Right lobe of liver (tissue), 6 donors: ENCODE results near the gene SOBP. TPM values are rescaled to one million over a fixed set of nuclear protein-coding genes. Genes with fewer than 3 reads are reported as not detected.

ENCODE experiments used
- ATAC-seq, 4 donors: fragments of 200-7000 bp; cut with Tn5 transposase; one replicate each; pipeline ENCODE4 v1.9.1; 2020; ENCODE audit warnings: mild to moderate bottlenecking in 4 of 4, moderate library complexity in 4 of 4
- DNase-seq, 3 donors: peaks; one replicate each; pipeline ENCODE4 v3.0.0-alpha.2; 2020
- H3K27ac ChIP-seq, 3 donors: fragments of 200-600 bp; one replicate each; pipeline ENCODE4 v1.8.0; 2022
- H3K27me3 ChIP-seq, 2 donors: fragments of 200-600 bp; one replicate each; pipeline ENCODE4 v1.8.0; 2022
- H3K36me3 ChIP-seq, 4 donors: fragments of 200-600 bp; sonication (generic) in 1 of 4; one replicate each; pipeline versions ENCODE4 v1.5.1 to v1.8.0; 2017 to 2022; ENCODE audit warnings: control low read depth in 1 of 4
- H3K4me1 ChIP-seq, 4 donors: fragments of 200-600 bp; sonication (generic) in 1 of 4; one replicate each; pipeline versions ENCODE4 v1.5.1 to v1.8.0; 2017 to 2022; ENCODE audit warnings: control low read depth in 1 of 4
- H3K4me3 ChIP-seq, 3 donors: fragments of 200-600 bp; one replicate each; pipeline ENCODE4 v1.8.0; 2022
- H3K9me3 ChIP-seq, 4 donors: fragments of 200-600 bp; sonication (generic) in 1 of 4; one replicate each; pipeline versions ENCODE4 v1.5.1 to v1.8.0; 2017 to 2022; ENCODE audit warnings: control low read depth in 1 of 4
- CTCF ChIP-seq, 4 donors: fragments of 200-600 bp in 3 of 4; fragments of 450-650 bp in 1 of 4; IDR thresholded peaks; one replicate each; pipeline versions ENCODE4 v1.5.1 to v1.8.0; 2016 to 2022; ENCODE audit warnings: antibody characterized with exemption in 4 of 4, mild to moderate bottlenecking in 2 of 4
- POLR2A ChIP-seq: fragments of 450-650 bp; IDR thresholded peaks from one replicate; pipeline ENCODE4 v1.6.1; 2017; ENCODE audit warnings: antibody characterized with exemption, mild to moderate bottlenecking
- WGBS: methylation state at CpG from one replicate; pipeline ENCODE4 v1.1.6; 2018; ENCODE audit warnings: low coverage, low lambda C conversion rate; ENCODE audit not compliant: insufficient coverage; ENCODE audit errors: missing lambda C conversion rate; 5-methylcytosine and 5-hydroxymethylcytosine counted together
- intact Hi-C, 2 donors: fragments of 100-400 bp; cut with DNase I; formaldehyde crosslinking; loops; one replicate each; pipeline versions ENCODE4 v1.11.2 to v1.14.1; 2022
- total RNA-seq, 6 experiments: library from RNA; depleted of rRNA in 2 of 6; stranded (reverse); fragments of >200 nt in 2 of 6; fragmentation: NEBNext Ultra II Directional in 3 of 6; extraction: Animal tissue kit (Norgen Biotek cat#: 25700) in 3 of 6; gene quantifications; one replicate each; pipeline versions ENCODE4 v1.1.0 to v1.2.4, GENCODE V29; 2016 to 2023
- donor health status: DM: no; HTN: yes; CAD: no.
- donor health status: DM: no; HTN: no; CAD: no.
- donor health status: DM: no; HTN: no; CAD: no.
- donor health status: DM: no; HTN: yes; CAD: no.
- donor health status: DM: no; HTN: yes; CAD: no.

Gene SOBP
- total RNA-seq, 6 experiments from 2014 or later = 1.3 to 3.5 (median 1.6) TPM

DNA sequence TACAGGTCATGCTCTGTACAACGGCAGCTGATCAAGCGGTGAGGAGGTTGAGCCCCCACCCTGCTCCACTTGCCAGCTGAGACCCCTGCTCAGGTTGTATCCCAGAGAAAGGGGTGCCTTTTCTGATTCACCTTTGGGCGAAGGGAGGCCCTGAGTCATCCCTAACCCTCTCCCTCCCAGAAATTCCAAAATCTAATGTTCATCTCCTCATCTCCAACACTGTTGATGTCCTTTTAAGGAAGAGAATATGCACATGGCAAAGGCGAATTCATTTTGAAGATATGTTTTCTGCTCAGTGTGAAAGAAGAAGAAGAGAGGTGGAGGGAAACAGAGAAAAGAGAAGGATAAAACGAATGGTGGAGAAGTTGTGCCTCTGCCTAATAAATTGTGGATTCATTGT, 213.7 kb downstream of the SOBP start:
- H3K4me1 ChIP-seq = no peaks in the 10 kb centered on the region
- no peak for TF ChIP-seq CTCF (IDR thresholded peaks at IDR 0.05)
- TF ChIP-seq POLR2A = no peak
- 88% methylated on average over 4 of the region's 5 CpGs for WGBS
- H3K27me3 ChIP-seq = no peaks in the 10 kb centered on the region
- intact Hi-C loops = no loop called here
- ATAC-seq (no peak), DNase-seq (no peak)
- no peaks in the 10 kb centered on the region for H3K36me3 ChIP-seq
- no peaks in the 10 kb centered on the region for H3K9me3 ChIP-seq
- H3K27ac ChIP-seq = no peak overlapping the region
- no peak overlapping the region for H3K4me3 ChIP-seq

- WGBS = 34% methylated on average over 8 of the region's 8 CpGs
- DNase-seq = no peak
- ATAC-seq = peak; percentile 74 to 85 (median 79)
- Histone ChIP-seq H3K4me3 (peak overlapping the region in 1 of 3 donors; percentile 25), H3K27ac (no peak overlapping the region), H3K36me3 (no peaks in the 10 kb centered on the region), H3K9me3 (no peaks in the 10 kb centered on the region), H3K27me3 (no peaks in the 10 kb centered on the region), H3K4me1 (no peaks in the 10 kb centered on the region)
- intact Hi-C loops = no loop called here
- TF ChIP-seq CTCF (IDR thresholded peaks at IDR 0.05) = peak; percentile 70 to 82 (median 73)
- no peak for TF ChIP-seq POLR2A
These were observed 214.6 kb downstream of the SOBP start for GRCh38 chr6:107704347-107705013.

DNA sequence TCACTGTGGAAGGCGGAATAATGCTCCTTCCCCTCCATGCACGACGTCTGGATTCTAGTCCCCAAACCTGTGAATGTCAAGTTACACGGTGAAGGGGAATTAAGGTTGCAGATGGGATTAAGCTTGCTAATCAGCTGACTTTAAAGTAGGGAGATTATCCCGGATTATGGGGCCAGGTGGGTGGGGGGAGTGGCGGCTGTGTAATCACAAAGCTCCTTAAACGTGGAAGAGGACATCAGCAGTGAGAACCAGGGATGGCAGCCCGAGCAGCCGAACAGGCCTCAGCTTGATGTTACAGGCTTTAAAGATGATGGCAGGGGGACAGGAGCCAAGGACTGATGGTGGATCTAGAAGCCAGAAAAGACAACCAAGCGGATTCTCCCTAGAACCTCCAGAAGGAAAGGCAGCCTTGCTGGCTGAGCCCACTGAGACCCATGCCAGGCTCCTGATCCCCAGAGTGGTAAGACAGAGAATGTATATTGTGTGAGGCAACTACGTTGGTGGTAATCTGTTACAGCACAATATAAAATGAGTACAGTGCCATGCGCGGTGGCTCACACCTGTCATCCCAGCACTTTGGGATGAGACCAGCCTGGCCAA, 216.7 kb downstream of the SOBP start:
- Histone ChIP-seq H3K27me3 (no peaks in the 10 kb centered on the region), H3K9me3 (no peaks in the 10 kb centered on the region), H3K36me3 (no peaks in the 10 kb centered on the region), H3K4me3 (no peak overlapping the region), H3K27ac (no peak overlapping the region), H3K4me1 (no peaks in the 10 kb centered on the region)
- 83% methylated on average over 11 of the region's 13 CpGs for WGBS
- intact Hi-C loops = no loop called here
- ATAC-seq (no peak), DNase-seq (no peak)
- TF ChIP-seq CTCF (IDR thresholded peaks at IDR 0.05) = no peak
- no peak for TF ChIP-seq POLR2A

DNA sequence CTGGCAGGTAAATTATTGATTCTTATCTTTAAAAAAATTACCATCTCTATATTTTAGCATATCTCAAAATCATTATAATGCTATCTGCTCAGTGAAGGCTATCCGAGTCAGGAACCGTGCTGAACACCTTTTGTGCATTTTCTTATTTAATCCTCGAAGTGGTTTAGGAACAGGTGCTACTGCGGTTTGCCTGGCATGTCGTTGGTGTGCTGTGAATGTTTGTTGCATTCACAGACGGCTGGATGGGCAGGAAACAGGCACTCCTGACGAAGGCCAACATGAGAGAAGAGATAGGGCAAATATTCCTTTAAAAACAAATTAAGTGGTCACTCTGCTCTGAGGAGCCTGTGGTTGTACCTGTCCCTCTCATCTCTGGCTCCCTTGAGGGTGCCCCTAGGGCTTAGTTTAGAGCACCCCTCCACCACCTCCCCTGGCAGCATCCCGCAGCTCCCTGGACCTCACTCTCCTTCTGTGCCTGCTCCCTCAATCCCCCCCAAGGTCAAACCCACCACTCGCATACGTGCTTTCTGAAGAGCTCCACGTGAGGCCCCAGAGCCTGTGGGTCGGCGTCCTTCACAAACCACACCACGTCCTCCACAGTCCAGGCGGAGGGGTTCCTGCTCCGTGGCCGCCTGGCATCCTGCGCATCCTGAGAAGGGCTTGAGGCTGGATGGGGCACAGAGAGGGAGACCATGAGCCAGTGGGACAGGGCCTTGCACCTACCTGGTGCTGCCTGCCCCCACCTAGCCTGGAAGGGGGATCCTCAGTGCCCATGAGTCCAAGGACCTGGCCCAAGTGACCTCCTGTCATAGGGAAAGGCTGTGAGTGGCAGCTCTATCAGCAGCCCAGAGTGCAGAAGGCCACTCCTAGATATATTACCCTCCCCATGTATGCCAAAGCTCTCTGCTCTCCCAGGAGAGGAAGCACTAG, 217.7 kb downstream of the SOBP start:
- intact Hi-C loops = no loop called here
- Histone ChIP-seq H3K36me3 (no peaks in the 10 kb centered on the region), H3K9me3 (no peaks in the 10 kb centered on the region), H3K27ac (no peak overlapping the region), H3K4me1 (no peaks in the 10 kb centered on the region), H3K27me3 (no peaks in the 10 kb centered on the region), H3K4me3 (no peak overlapping the region)
- ATAC-seq = peak in 1 of 4 donors; percentile 6
- 83% methylated on average over 8 of the region's 18 CpGs for WGBS
- DNase-seq = no peak
- TF ChIP-seq POLR2A (no peak), CTCF (IDR thresholded peaks at IDR 0.05) (no peak)
